Cardiac fibroblast (primary cell): Measurements from ENCODE around the gene CRAMP1.

Experiments used
- DNase-seq, 2 donors: peaks; one replicate each; pipeline versions ENCODE4 v3.0.0 to v3.0.0-alpha.2; 2010; ENCODE audit warnings: low read depth in 2 of 2
- H3K4me3 ChIP-seq, 2 donors: replicated peaks in 1 of 2; 1 replicate in 1 of 2; 2 replicates in 1 of 2; pipeline ENCODE4 v1.5.1; 2011; ENCODE audit warnings: low read depth in 2 of 2, low read length in 2 of 2, mild to moderate bottlenecking in 2 of 2, moderate library complexity in 1 of 2
- TF ChIP-seq, protein P1 (sequence below): IDR thresholded peaks from one replicate; pipeline ENCODE4 v1.5.1; 2011; ENCODE audit warnings: low read depth, mild to moderate bottlenecking, low read length, inconsistent platforms

CRAMP1 gene

DNA sequence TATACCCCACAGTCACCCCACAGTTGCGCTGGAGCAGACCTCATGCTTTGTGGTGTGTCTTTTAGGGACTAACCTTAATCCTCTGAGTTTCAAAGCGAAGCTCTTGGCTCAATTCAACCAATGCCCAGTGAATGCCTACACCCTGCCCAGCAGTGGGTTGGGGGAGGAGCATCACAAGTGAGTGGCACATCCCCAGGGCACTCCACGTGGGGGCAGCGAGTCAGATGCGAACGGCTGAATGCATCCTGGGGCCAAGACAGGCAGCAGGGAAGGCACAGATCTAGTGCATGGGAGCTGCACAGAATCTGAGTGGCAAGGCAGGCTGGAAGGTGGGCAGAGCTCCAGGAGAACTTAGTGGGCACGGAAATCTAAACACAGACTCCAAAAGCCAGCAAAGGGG is 39.5 kb upstream of the CRAMP1 start:
- H3K4me3 ChIP-seq = no peak overlapping the region
- TF ChIP-seq, protein P1, sequence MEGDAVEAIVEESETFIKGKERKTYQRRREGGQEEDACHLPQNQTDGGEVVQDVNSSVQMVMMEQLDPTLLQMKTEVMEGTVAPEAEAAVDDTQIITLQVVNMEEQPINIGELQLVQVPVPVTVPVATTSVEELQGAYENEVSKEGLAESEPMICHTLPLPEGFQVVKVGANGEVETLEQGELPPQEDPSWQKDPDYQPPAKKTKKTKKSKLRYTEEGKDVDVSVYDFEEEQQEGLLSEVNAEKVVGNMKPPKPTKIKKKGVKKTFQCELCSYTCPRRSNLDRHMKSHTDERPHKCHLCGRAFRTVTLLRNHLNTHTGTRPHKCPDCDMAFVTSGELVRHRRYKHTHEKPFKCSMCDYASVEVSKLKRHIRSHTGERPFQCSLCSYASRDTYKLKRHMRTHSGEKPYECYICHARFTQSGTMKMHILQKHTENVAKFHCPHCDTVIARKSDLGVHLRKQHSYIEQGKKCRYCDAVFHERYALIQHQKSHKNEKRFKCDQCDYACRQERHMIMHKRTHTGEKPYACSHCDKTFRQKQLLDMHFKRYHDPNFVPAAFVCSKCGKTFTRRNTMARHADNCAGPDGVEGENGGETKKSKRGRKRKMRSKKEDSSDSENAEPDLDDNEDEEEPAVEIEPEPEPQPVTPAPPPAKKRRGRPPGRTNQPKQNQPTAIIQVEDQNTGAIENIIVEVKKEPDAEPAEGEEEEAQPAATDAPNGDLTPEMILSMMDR = no peak
- no peak for DNase-seq

DNA sequence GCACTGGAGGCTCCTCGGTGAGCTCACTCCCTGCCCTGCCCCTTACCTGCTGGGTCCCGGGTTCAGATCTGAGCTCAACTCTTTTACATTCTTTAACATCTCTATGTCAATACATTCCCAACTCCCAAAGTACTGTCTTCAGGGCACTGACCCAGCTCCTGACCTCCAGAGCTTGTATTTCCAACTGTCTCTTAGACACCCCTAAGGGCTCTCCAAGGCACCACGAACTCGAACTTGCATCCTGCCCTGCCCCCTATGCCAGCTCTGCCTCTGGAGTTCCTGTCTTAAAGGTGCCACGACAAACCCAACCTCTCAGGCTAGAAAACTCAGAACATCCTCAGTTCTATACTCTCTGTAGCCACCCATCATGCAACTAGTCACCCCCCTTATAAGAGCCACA is 38.9 kb upstream of the CRAMP1 start:
- DNase-seq = no peak
- TF ChIP-seq, protein P1 = no peak
- no peak overlapping the region for H3K4me3 ChIP-seq

DNA sequence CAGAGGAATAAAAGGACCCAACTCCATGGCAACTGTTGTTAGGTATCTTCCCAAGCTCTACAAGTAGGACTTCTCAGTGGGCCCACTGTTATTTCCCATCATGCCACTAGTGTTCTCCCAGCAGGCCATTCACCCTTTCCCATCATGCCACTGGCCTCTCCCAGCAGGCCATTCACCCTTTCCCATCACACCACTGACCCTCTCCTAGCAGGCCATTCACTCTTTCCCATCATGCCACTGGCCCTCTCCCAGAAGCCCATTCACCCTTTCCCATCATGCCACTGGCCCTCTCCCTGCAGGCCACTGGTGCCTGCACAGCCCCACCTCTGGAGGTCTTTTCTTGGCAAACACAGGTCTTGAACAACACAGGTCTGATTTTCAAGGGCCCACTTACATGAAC is 36.6 kb upstream of the CRAMP1 start:
- TF ChIP-seq, protein P1 = no peak
- no peak for DNase-seq
- no peak overlapping the region for H3K4me3 ChIP-seq

DNA sequence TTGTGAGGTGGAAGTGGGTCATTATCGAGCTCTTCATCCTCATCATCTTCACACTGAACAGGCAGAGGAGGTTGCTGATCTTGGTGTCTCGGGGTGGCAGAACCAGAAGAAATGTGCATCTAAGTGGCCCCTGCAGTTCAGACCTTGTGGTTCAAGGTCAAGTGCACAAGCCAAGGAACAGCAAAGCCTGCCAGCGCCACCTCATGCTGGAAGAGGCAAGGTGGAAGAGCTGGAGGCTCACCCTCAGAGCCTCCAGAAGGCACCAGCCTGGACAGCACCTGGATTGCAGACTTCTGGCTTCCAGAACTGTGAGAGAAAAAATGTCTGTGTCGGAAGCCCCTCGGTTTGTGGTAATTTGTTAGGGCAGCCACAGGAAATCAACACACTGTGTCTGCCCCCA is 32.9 kb upstream of the CRAMP1 start:
- TF ChIP-seq, protein P1 = no peak
- DNase-seq = no peak
- H3K4me3 ChIP-seq = no peak overlapping the region

DNA sequence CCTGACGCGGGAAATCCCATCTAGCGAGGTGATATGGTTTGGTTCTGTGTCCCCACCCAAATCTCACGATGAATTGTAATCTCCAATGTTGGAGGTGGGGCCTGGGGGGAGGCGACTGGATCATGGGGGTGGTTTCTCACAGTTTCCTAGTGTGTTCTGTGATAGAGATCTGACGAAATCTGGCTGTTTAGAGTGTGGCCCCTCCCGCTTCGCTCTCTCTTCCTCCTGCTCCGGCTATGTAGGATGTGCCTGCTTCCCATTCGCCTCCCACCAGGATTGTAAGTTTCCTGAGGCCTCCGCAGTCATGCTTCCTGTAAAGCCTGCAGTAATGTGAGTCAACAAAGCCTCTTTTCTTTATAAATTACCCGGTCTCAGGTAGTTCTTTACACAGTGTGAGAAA is 31.9 kb upstream of the CRAMP1 start:
- TF ChIP-seq, protein P1 = no peak
- no peak overlapping the region for H3K4me3 ChIP-seq
- DNase-seq = no peak

DNA sequence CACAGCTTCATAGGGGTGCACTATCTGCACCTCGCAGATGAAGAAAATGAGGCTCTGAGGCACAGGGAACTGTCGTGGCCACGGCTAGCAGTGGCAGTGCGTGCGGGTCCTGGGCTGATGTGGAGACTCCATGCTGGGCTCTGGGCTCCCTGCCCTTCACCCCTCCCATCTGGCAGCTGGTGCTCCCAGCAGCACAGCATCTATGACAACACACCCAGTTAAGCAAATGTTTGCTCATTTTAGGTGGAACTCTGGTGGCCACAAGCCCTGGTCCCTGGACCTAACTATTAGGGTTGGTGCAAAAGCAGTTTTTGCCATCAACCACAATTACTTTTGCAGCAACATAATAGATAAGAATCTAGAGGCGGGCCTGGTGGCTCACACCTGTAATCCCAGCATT is 31.2 kb upstream of the CRAMP1 start:
- no peak for DNase-seq
- no peak overlapping the region for H3K4me3 ChIP-seq
- TF ChIP-seq, protein P1 = no peak

DNA sequence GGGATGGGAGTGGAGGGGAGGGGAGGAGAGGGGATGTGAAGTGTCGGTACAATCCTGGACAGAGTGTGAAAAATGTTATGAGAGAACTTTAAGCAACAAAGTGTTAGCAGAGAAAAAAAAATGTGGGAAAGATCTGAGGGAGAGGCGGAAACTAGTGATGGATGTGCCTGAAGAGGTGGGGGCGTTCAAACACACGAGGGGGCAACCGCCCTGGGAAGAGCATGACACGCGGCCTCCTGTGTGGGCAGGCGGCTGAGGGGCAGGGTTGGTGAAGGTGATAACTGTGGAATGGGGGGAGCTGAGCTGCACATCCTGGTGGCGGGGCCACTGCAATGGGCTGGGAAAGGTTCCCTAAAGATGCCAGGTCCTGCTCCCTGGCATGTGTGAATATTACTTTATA is 30.4 kb upstream of the CRAMP1 start:
- no peak for DNase-seq
- no peak overlapping the region for H3K4me3 ChIP-seq
- TF ChIP-seq, protein P1 = no peak
